BE2C (cell line): ENCODE measurements around the gene ZNF474.

Source experiments
- DNase-seq: peaks from one replicate; pipeline ENCODE4 v3.0.0-alpha.2; 2020
- H3K27me3 ChIP-seq: fragments of 250-450 bp; sonication (Bioruptor Pico); 2 replicates; pipeline ENCODE4 v1.5.1; 2020; ENCODE audit warnings: mild to moderate bottlenecking
- H3K36me3 ChIP-seq: fragments of 250-450 bp; sonication (Bioruptor Pico); 2 replicates; pipeline ENCODE4 v1.5.1; 2020; ENCODE audit warnings: mild to moderate bottlenecking
- H3K4me1 ChIP-seq: fragments of 250-450 bp; sonication (Bioruptor Pico); 2 replicates; pipeline ENCODE4 v1.5.1; 2020
- H3K4me3 ChIP-seq: 2 replicates; pipeline ENCODE4 v1.5.1; 2011; ENCODE audit warnings: low read depth, low read length
- H3K9me3 ChIP-seq: fragments of 250-450 bp; sonication (Bioruptor Pico); 2 replicates; pipeline ENCODE4 v1.5.1; 2020
- CTCF ChIP-seq: IDR thresholded peaks from 2 replicates; pipeline ENCODE4 v1.5.1; 2012; ENCODE audit warnings: mild to moderate bottlenecking, low read depth, low read length

ZNF474 gene

GRCh38 chr5:122130152-122130551 lies 806 bp downstream of the ZNF474 start:
- TF ChIP-seq CTCF: no peak
- DNase-seq: no peak

GRCh38 chr5:122137702-122138101 lies 8.4 kb downstream of the ZNF474 start:
- no peaks in the 10 kb centered on the region for H3K36me3 ChIP-seq
- no peak overlapping the region for H3K4me3 ChIP-seq
- H3K4me1 ChIP-seq: no peaks in the 10 kb centered on the region
- no peak for DNase-seq
- no peak for TF ChIP-seq CTCF
- H3K9me3 ChIP-seq: no peaks in the 10 kb centered on the region; the same call in 1 of the 2 replicates
- H3K27me3 ChIP-seq: no peaks in the 10 kb centered on the region

More at GRCh38 chr5:122130152-122130551, 806 bp downstream of the ZNF474 start:
- H3K36me3 ChIP-seq: no peaks in the 10 kb centered on the region
- H3K27me3 ChIP-seq: no peaks in the 10 kb centered on the region
- H3K9me3 ChIP-seq: no peaks in the 10 kb centered on the region
- H3K4me1 ChIP-seq: no peaks in the 10 kb centered on the region
- no peak overlapping the region for H3K4me3 ChIP-seq

- Histone ChIP-seq H3K27me3 (no peaks in the 10 kb centered on the region), H3K4me1 (no peaks in the 10 kb centered on the region), H3K9me3 (no peaks in the 10 kb centered on the region; the same call in 1 of the 2 replicates), H3K4me3 (no peak overlapping the region), H3K36me3 (no peaks in the 10 kb centered on the region)
- DNase-seq: no peak
- no peak for TF ChIP-seq CTCF
Observed at GRCh38 chr5:122138356-122138755, 9.0 kb downstream of the ZNF474 start.

- Histone ChIP-seq H3K4me1 (no peaks in the 10 kb centered on the region), H3K4me3 (no peak overlapping the region), H3K36me3 (no peaks in the 10 kb centered on the region), H3K9me3 (no peaks in the 10 kb centered on the region), H3K27me3 (no peaks in the 10 kb centered on the region)
- no peak for TF ChIP-seq CTCF
- no peak for DNase-seq
Observed at GRCh38 chr5:122140900-122141299, 11.6 kb downstream of the ZNF474 start.

GRCh38 chr5:122141751-122142150 lies 12.4 kb downstream of the ZNF474 start:
- Histone ChIP-seq H3K4me3 (no peak overlapping the region), H3K27me3 (no peaks in the 10 kb centered on the region), H3K9me3 (no peaks in the 10 kb centered on the region), H3K4me1 (no peaks in the 10 kb centered on the region), H3K36me3 (no peaks in the 10 kb centered on the region)
- TF ChIP-seq CTCF: no peak
- no peak for DNase-seq

- no peak for DNase-seq
- Histone ChIP-seq H3K4me1 (no peaks in the 10 kb centered on the region), H3K36me3 (no peaks in the 10 kb centered on the region), H3K9me3 (no peaks in the 10 kb centered on the region), H3K4me3 (no peak overlapping the region), H3K27me3 (no peaks in the 10 kb centered on the region)
- no peak for TF ChIP-seq CTCF
Observed at GRCh38 chr5:122142480-122143164, 13.3 kb downstream of the ZNF474 start.
